Skin of body (tissue), 2 donors: ENCODE results near the gene PCTP. TPM values are rescaled to one million over a fixed set of nuclear protein-coding genes. Genes with fewer than 3 reads are reported as not detected.

Experiments
- DNase-seq: peaks from one replicate; lab custom pipeline; 2025; lab: John Stamatoyannopoulos, UW
- total RNA-seq: library from RNA; depleted of rRNA; stranded (reverse); fragments of >200 nt; gene quantifications from one replicate; pipeline ENCODE4 v1.2.3, GENCODE V29; 2014

Gene PCTP
- total RNA-seq = 9.9 TPM

DNA sequence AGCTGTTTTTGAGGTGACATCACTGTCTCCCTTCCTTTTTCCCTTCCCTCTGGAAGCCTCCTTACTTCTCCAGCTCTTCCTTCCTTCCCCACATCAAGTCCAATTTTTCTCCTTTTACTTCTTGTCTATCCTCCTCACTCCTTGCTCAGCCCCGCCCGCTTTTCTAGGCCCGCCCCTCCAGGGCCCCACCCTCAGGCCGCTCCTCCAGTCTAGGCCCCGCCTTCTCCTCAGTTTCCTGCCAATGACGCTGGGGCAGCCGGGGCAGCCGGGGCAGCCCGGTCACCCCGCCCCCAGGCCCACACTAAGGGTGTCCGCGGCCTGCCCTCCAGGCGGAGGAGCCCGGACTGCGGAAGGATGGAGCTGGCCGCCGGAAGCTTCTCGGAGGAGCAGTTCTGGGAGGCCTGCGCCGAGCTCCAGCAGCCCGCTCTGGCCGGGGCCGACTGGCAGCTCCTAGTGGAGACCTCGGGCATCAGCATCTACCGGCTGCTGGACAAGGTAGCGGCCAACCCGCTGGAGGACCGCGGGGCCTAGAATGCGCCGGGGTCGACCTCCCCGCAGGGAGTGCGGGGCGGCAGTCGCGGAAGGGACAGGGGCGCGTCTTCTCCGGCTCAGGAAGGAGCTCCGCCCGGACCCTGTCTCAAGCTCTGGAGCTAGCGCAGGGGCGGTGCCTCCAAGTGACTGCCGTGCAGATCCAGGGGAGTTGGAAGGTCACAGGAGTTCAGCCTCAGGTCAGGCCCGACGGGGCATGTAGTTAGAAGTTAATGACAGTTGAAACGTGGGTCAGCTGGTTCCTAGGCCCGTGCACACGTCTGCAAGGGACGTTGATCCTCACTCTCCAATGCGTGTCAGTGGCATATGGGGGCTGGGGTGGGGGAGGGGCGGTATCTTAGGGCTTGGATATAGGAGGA, at the start of gene PCTP:
Gene PCTP (plus strand): TSS at position 302 of the 908 bp plus-strand sequence. CDS start 53 bp downstream, at position 355.
- peak; percentile 83 for DNase-seq

DNA sequence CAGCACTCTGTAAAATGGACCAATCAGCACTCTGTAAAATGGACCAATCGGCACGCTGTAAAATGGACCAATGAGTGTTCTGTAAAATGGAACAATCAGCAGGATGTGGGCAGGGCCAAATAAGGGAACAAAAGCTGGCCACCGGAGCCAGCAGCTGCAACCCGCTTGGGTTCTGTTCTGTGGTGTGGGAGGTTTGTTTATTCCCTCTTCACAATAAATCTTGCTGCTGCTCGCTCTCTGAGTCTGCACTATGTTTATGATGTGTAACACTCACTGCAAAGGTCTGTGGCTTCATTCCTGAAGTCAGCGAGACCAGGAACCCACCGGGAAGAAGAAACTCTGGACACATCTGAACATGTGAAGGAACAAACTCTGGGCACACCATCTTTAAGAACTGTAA, 48.7 kb upstream of the PCTP start:
- DNase-seq = no peak

DNA sequence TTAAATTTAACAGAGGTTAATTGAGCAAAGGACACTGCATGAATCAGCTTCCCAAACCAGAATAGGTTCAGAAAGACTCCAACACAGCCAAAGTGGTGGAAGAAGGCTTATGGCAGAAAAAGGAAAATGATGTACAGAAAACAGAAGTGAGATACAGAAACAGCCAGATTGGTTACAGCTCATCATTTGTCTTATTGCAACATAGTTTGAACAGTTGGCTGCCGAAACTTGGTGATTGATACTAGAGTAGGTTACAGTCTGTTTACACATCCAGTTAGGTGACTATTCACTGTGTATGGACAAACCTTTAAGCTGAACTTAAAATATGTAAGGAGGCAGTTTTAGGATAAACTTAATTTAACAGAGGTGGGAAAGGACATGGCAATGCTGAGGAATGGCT, 46.5 kb upstream of the PCTP start:
- DNase-seq = no peak

DNA sequence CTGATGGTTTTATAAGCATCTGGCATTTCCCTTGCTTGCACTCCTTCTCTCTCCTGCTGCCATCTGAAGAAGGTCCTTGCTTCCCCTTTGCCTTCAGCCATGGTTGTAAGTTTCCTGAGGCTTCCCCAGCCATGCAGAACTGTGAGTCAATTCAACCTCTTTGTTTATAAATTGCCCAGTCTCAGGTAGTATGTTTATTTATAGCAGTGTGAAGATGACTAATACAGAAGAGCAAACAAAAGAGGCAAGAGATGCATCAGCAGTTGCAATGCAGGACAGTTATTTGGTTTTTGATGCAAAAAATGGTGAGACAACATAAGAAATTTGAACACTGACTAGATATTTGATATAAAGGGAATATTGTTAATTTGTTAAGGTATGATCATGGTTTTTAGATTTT, 45.0 kb upstream of the PCTP start:
- no peak for DNase-seq

DNA sequence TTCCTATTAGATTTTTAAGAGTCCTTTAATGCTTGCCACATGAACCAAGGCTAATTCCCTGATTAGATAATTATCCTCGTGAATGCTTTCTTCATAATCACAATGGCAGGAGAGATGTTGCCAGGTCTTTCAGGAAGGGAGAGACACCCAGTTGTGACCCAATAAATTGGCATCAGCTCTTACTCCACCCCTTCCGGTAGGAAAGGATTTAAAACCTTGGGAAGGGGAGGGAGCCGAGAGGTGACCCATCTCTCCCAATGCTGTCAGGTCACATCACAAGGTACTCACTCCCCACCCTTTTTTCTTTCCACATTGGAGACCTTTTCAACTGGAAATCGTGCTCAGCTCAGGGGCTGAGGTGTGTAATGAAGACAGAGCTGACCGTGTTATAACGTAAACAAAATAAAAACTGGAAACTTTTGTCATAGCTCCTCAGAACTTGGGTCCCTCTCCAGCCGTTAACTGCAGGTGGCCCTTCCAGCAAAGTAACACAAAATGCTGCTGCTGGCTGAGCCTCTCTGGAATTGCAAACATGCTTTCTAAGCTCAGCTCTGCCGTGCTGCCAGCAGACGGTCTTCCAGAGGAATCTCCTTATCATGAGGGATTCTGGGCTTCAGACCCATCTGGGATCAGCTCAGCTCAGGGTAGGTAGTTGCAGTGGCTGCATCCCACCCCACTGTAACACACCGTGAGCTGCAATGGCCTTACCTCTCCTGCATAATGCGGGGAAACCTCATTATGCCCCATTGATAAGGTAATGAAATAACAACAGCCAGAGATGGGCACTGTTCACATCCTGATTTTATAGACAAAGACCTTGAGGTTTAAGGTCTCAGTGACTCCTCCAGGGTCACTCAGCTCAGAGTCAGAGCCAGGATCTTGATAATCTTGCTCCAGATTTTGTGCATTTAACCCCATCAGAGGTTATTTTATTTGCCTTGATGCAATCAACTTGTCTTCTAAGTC, 43.8 kb upstream of the PCTP start:
- no peak for DNase-seq

DNA sequence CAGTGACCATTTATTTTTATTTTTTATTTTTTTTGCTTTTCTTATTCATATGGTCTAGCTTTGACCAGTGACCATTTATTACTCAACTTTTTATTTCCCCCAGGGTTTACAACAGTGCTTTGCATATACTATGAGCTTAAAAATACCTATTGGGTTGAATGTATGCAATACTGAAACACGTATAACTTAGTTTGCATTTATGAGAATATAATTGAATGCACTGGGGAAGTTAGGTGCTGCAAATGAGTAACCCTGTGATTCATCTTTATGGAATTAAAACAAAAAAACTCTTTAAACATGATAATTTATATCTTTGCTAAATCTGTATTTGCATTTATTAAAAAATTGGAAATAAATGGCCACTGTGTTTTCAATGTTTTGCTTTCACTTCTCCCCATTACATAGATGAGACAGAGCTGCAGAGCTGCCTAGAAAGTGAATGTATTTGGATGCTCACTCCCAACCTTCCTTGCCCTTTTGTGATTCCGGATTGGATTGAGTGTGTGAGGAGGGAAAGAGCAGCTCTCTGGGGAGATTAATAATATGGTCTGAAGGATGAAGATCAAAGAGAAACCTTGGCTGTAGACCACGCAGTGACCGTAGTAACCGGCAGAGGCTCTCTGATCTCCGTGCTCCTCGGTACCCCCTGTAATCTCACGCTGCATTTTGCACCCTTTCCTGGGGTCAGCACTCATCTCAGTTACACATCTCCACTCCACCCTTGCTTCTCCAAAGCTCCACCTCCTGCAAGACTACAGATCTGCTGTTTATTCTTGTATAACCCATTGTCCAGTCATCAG, 42.5 kb upstream of the PCTP start:
- DNase-seq = no peak

DNA sequence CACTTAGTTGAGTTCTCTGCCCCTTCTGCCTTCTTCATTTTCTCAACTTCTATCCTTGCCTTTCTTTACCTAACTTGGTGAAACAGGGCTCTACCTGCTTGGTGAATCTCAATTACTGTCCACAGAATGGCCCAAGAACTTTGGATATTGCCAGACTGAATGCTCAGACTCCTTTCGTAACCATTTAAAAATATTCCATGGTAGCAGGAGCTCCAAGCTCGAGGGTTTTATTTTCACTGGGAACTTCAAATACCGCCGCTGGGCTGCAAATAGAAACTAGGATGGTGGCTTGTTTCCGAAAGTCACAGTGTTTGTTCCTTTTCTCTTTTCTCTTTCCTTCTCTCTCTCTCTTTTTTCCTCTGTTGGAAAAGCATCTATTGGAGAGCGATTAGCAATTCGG, 41.4 kb upstream of the PCTP start:
- no peak for DNase-seq

DNA sequence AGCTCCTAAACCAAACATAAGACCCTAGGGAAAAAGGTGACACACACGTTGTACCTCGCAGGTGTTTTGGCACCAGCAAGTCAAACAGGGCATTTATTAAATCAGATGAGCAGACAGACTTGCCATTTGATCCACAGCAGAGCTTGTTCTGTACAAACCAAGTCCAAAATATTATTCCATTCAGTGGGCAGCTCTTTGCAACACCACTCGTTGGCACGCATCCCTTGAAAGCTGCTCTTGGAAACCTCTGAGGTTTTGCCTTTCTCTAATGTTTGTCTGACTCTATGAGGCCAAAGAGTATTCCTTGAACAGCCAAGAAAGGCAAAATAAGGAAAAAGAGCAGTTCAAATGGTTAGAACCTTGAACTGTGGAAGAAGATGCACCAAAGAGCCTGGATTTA, 40.9 kb upstream of the PCTP start:
- DNase-seq = no peak

DNA sequence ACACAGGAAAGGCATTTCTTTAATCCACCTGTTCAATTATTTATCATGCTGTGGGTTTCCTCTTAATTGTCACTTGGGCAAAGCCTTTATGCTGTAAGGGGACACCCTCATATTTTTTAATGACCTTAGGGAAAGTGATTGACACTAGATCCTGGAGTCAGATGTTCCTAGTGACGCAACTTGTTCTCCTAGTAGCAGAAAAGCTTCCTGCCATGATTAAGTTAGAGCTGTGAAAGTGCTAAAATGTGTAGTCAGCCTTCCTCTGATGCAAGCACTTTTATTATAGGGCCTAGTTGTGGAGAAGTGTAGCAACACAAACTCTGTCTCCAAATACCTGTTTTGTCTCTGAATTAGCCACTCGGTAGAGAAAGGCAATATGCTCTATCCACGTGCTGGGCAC, 40.4 kb upstream of the PCTP start:
- no peak for DNase-seq

DNA sequence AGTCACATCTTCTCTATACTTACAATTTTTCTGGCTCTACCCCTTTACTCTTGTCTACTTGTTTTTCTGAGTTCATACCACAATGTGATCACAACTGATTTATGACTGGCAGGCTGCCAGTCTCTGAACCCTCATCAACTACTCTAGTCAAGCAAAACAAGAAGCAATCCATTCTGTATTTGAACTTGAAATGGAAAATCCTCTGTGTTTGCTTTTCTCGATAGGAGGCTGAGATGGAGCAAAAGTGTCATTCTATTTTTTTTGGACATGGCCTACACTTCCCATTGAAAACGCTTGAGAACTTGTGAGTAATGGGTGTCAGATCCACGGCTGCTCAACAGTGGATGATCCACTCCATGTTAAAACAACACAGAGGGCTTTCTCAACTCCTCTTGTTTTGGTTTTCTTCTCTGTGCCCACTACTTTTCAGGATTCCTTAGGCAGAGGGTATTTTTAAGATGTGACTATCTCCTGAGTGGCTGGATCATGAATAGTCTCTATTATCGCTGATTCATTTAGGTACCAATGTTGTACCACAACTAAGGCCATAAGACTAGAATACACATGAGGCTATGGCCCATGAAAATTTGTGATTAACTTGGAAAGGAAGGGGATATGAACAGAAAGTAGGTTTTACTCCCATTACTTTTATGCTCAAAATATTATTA, 39.9 kb upstream of the PCTP start:
- DNase-seq = no peak

DNA sequence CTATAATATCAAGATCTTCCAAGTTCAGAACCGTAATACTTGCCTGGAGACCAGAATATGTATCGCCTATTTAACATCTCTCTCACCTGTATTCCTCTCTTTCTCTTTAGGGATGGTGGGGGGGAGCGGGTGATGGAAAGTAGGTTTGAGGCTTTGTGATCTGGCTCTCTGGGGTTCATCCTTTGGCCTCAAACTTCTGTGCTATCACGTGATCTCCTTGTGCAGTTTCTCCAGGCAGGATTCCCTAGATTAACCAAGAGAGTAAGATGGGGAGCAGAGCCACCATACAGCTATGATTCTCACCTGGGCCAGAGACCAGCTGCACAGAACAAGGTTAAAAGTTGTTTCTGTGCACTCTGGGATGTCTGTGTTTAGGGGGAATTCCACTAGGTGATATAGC, 33.4 kb upstream of the PCTP start:
- no peak for DNase-seq

DNA sequence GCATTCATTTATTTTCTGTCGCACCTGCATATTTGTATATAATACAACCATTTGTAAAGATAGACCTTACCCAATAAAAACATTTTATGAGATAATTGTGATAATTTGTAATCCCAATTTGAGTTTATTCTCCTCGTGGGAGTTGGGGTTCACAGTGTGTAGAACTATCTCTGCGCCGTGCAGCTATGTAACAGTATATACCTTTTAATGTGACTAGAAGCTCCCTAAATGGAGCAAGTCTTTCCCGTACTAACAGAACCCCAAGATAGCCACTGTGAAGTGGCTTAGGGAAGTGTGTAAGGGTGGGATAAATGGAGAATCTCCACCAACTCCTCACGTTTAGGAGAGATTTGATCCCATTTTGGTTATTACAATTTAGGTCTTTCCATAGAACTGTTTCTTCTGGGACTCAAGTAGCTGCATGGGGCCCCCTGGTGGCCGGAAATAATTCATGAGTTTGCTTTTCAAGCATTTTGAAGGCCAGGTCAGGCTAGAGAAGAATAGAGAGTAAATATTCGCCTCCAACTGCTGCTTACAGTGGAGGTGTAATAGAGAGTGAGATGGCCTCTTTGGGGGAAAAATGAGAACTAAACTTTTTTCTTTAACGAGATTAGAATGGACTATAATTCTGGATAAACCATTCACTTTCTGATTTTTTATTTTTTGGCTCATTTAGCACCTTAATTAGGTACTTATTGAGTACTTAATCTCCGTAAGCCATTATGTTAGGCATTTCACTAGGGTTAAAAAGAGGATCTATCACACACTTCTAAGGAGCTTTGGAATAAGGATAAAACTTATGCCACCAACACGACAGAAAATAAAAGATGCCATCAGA, 32.7 kb upstream of the PCTP start:
- DNase-seq = peak; percentile 41

DNA sequence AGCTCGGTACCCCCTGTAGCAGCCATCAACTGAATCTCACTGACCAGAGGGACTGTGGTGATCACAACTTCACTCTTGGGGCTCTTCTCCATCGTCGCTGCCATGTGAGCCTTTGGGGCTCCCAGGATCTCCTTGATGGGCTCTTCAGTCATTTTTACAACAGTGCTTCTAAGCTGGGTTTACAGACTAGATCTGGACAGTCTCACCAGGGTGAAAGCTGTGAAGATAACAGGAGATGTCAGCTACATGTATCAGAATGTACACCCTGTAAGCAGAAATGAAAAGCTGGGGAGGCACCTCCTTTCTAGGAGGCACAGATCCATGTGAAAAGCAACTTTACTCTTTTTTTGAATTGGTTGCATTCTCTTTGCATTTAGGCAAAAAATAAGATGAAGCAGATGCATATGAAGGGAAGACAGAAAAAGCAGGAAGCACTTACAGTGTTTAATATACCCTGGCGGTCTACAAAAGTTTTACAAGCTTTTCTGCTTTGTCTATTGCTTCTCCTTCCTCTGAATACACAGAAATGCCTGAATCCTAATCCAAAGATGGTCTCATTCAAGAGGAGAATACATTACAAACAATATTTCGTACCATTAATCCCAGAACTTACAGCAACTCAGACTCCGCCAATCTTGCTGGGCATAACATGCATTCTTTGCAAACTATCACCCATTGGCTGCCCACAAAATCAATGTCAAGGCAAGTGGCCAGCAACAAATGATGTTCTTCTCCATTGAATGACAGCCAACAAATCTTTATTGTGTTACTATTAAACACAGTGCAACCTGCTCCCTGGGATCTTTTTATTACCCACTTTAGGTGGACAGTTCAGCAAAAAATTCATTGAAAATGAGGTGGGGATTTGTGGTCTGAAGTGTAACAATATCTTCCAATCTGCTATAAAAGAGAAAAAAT, 29.7 kb upstream of the PCTP start:
- DNase-seq = no peak

DNA sequence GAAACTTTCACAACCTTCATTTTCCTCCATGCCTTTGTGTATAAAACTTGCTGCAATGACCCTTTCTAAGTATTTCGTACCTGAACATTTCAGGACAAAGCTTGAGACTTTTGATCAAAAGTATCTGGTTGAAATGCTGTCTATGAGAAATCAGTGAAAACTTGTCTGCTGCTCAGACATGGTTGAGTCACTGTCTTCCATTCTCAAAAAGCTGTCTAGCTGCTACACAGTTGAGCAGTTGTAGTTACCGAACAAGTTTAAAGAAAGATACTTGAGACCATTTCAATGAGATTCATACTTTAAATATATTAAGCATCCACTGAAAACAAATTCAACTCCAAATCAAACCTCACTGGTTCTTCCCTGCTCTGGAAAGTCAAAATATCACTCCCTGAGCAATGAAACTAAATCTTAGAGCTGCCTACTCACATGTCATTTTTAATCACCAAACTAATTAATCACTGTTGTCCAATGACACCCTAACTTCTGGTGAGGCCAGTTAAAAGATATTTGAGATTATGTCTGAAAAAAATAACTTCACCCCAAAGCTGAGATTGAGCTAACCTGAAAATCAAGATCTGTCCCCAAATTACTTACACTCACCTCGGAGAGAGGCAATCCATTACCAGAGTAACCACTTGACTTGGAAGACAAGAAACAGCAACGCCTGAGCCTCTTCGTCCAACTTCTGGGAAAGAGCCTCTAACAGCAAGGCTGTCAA, 28.7 kb upstream of the PCTP start:
- peak; percentile 57 for DNase-seq

DNA sequence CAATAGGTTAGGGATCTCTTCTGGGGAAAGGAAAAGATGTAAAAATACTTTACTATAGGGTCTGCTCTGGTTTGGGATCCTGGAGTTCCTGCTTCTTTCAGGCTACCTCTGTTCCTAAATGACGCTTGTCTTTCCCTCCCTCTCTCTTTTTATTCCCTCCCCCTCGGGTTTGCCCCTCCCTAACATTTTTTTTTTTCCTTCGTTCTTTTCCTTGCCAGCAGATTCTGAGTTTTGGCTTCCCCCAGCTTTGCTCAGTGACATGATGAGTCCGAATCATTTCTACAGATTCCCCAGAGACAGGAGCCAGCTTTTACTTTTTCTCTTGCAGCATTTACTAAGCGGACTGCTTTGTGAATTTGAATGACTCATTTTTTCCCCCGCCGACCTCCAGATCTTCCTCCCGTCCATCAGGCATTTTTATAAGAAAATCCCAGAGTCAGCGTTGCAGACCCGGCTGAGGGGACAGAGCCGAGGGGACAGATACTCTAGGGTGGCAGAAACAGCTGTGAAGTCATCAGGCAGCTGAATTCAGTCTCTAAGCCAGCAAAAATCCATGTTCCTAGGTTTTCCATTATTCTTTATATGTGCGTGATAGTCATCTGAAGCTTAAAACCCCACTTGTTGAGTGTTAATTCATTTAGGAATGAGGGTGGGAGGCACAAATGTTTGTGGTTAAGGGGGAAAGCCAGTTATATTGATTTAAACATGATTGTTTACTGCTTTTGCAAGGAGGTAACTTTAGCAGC, 27.9 kb upstream of the PCTP start, which contains the start of gene TMEM100:
Gene TMEM100 (minus strand): TSS at position 123 of the 746 bp plus-strand sequence. CDS start 1,794 bp downstream, outside the sequence.
- peak; percentile 94 for DNase-seq

DNA sequence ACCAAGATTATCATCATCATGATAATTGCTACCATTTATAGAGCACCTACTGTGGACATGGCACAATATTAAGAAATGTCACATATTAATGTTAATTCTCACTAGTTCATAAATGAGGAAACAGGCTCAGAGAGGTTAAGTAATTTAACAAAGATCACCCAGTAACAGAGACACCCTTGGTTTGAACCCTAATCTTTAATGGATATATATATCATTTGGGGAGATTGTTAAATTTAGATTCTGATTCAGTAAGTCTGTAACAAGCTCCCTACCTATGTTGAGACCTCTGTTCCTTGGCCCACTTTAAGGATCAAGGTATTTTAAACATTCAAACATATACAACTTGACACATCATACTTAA, 27.4 kb upstream of the PCTP start:
- DNase-seq = no peak

DNA sequence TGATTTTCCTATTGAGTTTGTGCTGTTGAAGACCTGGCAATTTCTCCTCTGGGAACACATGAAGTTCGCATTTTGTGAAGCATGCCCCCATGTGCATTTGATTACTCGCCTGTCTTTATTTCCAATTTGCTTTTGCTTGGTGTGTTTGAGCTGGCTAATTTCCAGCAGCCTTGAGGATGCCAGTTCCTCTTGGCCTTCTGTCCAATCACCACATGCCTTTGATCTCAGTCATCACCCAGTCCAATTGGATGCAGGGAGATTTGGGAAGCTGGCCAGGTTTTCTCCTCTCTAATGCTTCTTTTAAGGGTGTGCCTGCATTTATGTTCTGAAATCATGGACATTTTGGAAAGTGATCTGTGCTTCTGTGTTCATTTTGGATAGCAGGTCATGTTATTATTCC, 24.4 kb upstream of the PCTP start:
- peak; percentile 83 for DNase-seq
